Mesodermal cell (in vitro differentiated cells): ENCODE measurements around the gene STK32C.

ENCODE experiments used
- H3K27ac ChIP-seq: 2 replicates; pipeline ENCODE4 v1.7.0; 2013; ENCODE audit warnings: mild to moderate bottlenecking, low read depth, low read length, moderate library complexity; ENCODE audit not compliant: severe bottlenecking
- H3K36me3 ChIP-seq: 2 replicates; pipeline ENCODE4 v1.7.1; 2013; ENCODE audit warnings: mild to moderate bottlenecking, low read length, moderate library complexity; ENCODE audit not compliant: control insufficient read depth, insufficient read depth
- H3K4me1 ChIP-seq: one replicate; pipeline ENCODE4 v1.7.1; 2013; ENCODE audit warnings: mild to moderate bottlenecking, low read length; ENCODE audit not compliant: insufficient read depth, control insufficient read depth, poor library complexity, severe bottlenecking
- H3K4me3 ChIP-seq: 2 replicates; pipeline ENCODE4 v1.7.0; 2013; ENCODE audit warnings: low read length, control low read depth, mild to moderate bottlenecking; ENCODE audit not compliant: insufficient read depth, poor library complexity, severe bottlenecking; ENCODE audit errors: extremely low read depth
- H3K9me3 ChIP-seq: 2 replicates; pipeline ENCODE4 v1.7.1; 2013; ENCODE audit warnings: mild to moderate bottlenecking, low read length, moderate library complexity; ENCODE audit not compliant: control insufficient read depth
- WGBS, 2 experiments: methylation state at CpG; one replicate each; pipeline ENCODE4 v1.1.5; 2013; ENCODE audit warnings: missing lambda C conversion rate in 2 of 2; ENCODE audit not compliant: insufficient coverage in 2 of 2; 5-methylcytosine and 5-hydroxymethylcytosine counted together

Gene STK32C

DNA sequence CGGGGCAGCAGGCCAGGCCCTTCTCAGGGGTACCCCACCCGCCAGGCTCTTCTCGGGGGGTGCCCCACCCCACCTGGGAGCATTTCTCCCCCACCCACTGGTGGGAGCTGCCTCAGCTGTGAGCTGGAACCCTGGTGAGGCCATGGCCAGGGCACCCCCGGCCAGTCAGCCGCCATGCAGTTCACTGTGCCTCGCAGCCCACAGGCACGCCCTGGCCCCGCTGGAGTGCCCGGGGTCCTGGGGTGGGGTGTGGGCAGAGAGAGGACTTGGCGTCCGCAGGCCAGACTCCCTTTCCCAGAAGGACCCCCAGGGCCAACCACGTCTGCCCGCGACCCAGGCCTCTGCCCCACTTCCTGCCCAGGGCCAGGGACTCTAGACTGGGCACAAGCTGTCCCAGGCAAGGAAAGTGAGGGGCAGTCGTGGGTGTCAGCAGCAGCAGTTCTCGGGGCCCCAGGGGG is 107.9 kb downstream of the STK32C start:
- Histone ChIP-seq H3K36me3 (peaks cover 11% of the 10 kb centered on the region), H3K9me3 (no peaks in the 10 kb centered on the region), H3K27ac (no peak overlapping the region), H3K4me1 (no peaks in the 10 kb centered on the region), H3K4me3 (no peak overlapping the region)
- 89 to 96% methylated on average over 8 to 13 of the region's 16 CpGs for WGBS, 2 experiments

- no peak overlapping the region for H3K4me3 ChIP-seq
- WGBS, 2 experiments, result 87 to 90% methylated on average over 7 to 8 of the region's 11 CpGs
- peaks cover 16% of the 10 kb centered on the region for H3K36me3 ChIP-seq
- no peak overlapping the region for H3K27ac ChIP-seq
- H3K4me1 ChIP-seq, result no peaks in the 10 kb centered on the region
- no peaks in the 10 kb centered on the region for H3K9me3 ChIP-seq
These were observed 108.4 kb downstream of the STK32C start for GRCh38 chr10:132199268-132199853.

GRCh38 chr10:132198381-132199181 is 109.2 kb downstream of the STK32C start:
- H3K4me3 ChIP-seq, result no peak overlapping the region
- H3K4me1 ChIP-seq, result no peaks in the 10 kb centered on the region
- no peak overlapping the region for H3K27ac ChIP-seq
- H3K36me3 ChIP-seq, result peaks cover 21% of the 10 kb centered on the region
- H3K9me3 ChIP-seq, result no peaks in the 10 kb centered on the region
- 89 to 96% methylated on average over 33 to 35 of the region's 35 CpGs for WGBS, 2 experiments

DNA sequence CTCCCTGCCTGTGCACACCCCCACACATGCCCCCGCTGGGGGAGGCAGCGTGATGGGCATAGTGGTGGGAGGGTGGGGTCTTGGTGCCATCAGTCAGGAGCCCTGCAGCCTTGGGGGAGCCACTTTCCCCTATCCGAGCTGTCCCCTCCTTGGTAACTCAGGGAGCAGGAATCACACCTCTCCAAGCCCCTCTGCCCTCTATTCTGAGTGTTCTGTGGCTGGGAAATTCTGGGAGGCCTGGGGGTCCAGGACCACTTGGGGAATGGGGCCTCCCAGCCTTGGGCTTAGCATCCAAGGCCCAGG is 109.7 kb downstream of the STK32C start:
- no peaks in the 10 kb centered on the region for H3K4me1 ChIP-seq
- WGBS, 2 experiments, result no CpG with 5 or more reads among the region's 3 CpGs
- no peaks in the 10 kb centered on the region for H3K9me3 ChIP-seq
- no peak overlapping the region for H3K27ac ChIP-seq
- no peak overlapping the region for H3K4me3 ChIP-seq
- H3K36me3 ChIP-seq, result peaks cover 19% of the 10 kb centered on the region

GRCh38 chr10:132197271-132198067 is 110.3 kb downstream of the STK32C start:
- Histone ChIP-seq H3K27ac (no peak overlapping the region), H3K4me3 (no peak overlapping the region), H3K9me3 (no peaks in the 10 kb centered on the region), H3K4me1 (no peaks in the 10 kb centered on the region), H3K36me3 (peaks cover 19% of the 10 kb centered on the region)
- WGBS, 2 experiments, result 86 to 89% methylated on average over 13 to 24 of the region's 25 CpGs

GRCh38 chr10:132196178-132197113 is 111.3 kb downstream of the STK32C start:
- Histone ChIP-seq H3K4me1 (no peaks in the 10 kb centered on the region), H3K9me3 (no peaks in the 10 kb centered on the region), H3K36me3 (peaks cover 25% of the 10 kb centered on the region), H3K27ac (no peak overlapping the region), H3K4me3 (no peak overlapping the region)
- WGBS, 2 experiments, result 93% methylated on average over 22 to 28 of the region's 30 CpGs

- Histone ChIP-seq H3K36me3 (peaks cover 25% of the 10 kb centered on the region), H3K27ac (no peak overlapping the region), H3K9me3 (no peaks in the 10 kb centered on the region), H3K4me1 (no peaks in the 10 kb centered on the region), H3K4me3 (no peak overlapping the region)
- WGBS, 2 experiments, result 88 to 89% methylated on average over 12 to 13 of the region's 13 CpGs
These were observed 112.2 kb downstream of the STK32C start for GRCh38 chr10:132195366-132196075.

DNA sequence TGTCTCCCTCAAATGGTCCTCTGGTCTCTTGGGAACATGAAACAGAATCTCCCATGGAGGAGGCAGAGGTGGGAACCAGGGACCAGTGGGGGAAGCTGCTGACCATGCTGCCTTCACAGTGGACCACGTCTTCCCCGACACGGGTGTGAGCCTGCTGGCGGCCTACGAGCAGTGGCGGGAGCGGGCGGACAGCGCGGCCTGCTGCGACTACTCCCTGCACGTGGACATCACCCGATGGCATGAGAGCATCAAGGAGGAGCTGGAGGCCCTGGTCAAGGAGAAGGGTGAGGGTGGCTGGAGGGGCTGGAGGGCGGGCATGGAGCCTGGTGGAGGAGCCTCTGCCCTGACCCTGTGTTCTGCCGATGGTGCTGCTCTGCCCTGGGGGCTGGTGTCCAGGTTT is 113.0 kb downstream of the STK32C start:
- Histone ChIP-seq H3K9me3 (no peaks in the 10 kb centered on the region), H3K36me3 (peaks cover 25% of the 10 kb centered on the region), H3K4me1 (no peaks in the 10 kb centered on the region), H3K27ac (no peak overlapping the region), H3K4me3 (no peak overlapping the region)
- WGBS, 2 experiments, result 95 to 97% methylated on average over 7 to 12 of the region's 15 CpGs

DNA sequence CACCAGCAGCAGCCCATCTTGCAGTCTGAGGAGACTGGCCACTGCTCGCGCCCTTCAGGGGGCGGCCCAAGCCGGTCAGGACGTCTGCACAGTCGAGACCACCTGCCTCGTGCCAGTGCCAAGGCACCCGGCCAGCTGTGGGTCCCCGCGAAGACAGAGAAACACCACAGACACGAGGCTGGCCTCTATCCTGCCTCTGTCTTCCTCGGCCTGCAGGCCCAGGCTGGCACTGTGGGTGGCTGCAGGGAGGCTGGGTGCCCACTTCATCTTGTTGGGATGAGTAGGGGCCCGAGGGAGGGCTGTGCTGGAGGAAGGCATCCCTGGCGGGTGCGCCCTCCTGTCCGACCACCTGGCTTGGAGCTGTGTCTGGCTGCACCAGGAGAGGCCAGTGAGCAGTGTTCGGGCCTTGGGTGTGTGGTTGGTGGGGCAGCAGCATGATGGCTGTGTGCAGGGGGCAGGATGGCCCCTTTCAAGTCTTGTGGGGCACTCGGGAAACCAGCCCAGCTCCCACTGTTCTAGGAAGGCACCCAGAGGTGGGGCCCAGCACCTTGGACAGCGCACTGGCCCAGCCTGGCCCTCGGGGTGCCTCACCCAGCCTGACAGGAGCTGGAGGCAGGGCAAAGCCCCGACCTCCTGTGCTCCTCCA is 113.7 kb downstream of the STK32C start:
- 89 to 93% methylated on average over 18 of the region's 21 CpGs for WGBS, 2 experiments
- Histone ChIP-seq H3K27ac (no peak overlapping the region), H3K4me1 (no peaks in the 10 kb centered on the region), H3K36me3 (peaks cover 25% of the 10 kb centered on the region), H3K9me3 (no peaks in the 10 kb centered on the region), H3K4me3 (no peak overlapping the region)
